ENCODE data around the gene GNAT1. TPM values are rescaled to one million over a fixed set of nuclear protein-coding genes. Genes with fewer than 3 reads are reported as not detected.

The GNAT1 gene
- total and polyA plus RNA-seq, 2 of the 13 experiments (the other 11 are each of a cell fraction or from before 2014, with no cell fraction given): 0.15 TPM; not detected in 1

GRCh38 chr3:50215529-50215928 lies 24.1 kb downstream of the GNAT1 start:
- H3K36me3 ChIP-seq (replicated peaks in 1 of 2; ENCODE audit: control insufficient read depth in 1 of 2, insufficient read depth in 2 of 2, low read length in 2 of 2): peaks cover 22 to 65% of the 10 kb centered on the region in 2 experiments
- no TSS peak for BruUV-seq (replicated peaks)

More at GRCh38 chr3:50215529-50215928, 24.1 kb downstream of the GNAT1 start:
- ChIA-PET POLR2A (interaction anchor here (9.1 to 16.5 kb wide), 2 partner anchors 10 to 20 kb away, joined by 312 to 625 read pairs; partner anchors contain the start of gene SLC38A3), CTCF (ENCODE audit: low intra/inter-chr PET ratio, low total read pairs) (no interaction called here)
- Histone ChIP-seq H3K79me2 (ENCODE audit: insufficient read depth, low read length) (peaks cover 13% of the 10 kb centered on the region), H4K20me1 (ENCODE audit: insufficient read depth, low read length) (no peaks in the 10 kb centered on the region; the same call in 1 of the 2 replicates), H3K9ac (ENCODE audit: insufficient read depth, low read depth, low read length) (no peak overlapping the region), H3K4me3 (replicated peaks in 1 of 3; ENCODE audit: insufficient read depth in 1 of 3, low read depth in 2 of 3, low read length in 3 of 3) (no peak overlapping the region), H3K27me3 (ENCODE audit: control insufficient read depth in 1 of 2, insufficient read depth in 2 of 2, low read length in 2 of 2) (no peaks in the 10 kb centered on the region), H3K27ac (ENCODE audit: extremely low read length, insufficient read depth, low read length) (no peak overlapping the region), H3K9me3 (ENCODE audit: low read length) (no peaks in the 10 kb centered on the region), H2AFZ (ENCODE audit: low read length) (no peak overlapping the region), H3K4me1 (ENCODE audit: insufficient read depth, low read length) (peaks cover 49% of the 10 kb centered on the region), H3K4me2 (ENCODE audit: low read depth, low read length) (no peak overlapping the region)
- ATAC-seq: no peak
- in situ Hi-C loops (cut with HindIII; ENCODE audit: extremely low pct_ligation_motif_present, low pct_unique_long_range_greater_than_20kb): no loop called here
- WGBS (ENCODE audit: low lambda C conversion rate): 100% methylated on average over 7 of the region's 9 CpGs
- TF ChIP-seq ZSCAN30 (CRISPR knock-in tag; IDR thresholded peaks at IDR 0.05) (no peak), ZBTB20 (CRISPR knock-in tag; IDR thresholded peaks at IDR 0.05; ENCODE audit: borderline replicate concordance, low read depth) (no peak), MAFG (CRISPR knock-in tag; IDR thresholded peaks at IDR 0.05) (no peak), ZNF207 (IDR thresholded peaks at IDR 0.05; ENCODE audit: borderline replicate concordance) (no peak), ZNF101 (CRISPR knock-in tag; IDR thresholded peaks at IDR 0.05; ENCODE audit: borderline replicate concordance, low read depth) (no peak), ZNF281 (CRISPR knock-in tag; IDR thresholded peaks at IDR 0.05; ENCODE audit: borderline replicate concordance) (no peak), KLF6 (CRISPR knock-in tag; IDR thresholded peaks at IDR 0.05) (no peak), ZSCAN12 (CRISPR knock-in tag; IDR thresholded peaks at IDR 0.05) (no peak)
- TF ChIP-seq, protein P1, sequence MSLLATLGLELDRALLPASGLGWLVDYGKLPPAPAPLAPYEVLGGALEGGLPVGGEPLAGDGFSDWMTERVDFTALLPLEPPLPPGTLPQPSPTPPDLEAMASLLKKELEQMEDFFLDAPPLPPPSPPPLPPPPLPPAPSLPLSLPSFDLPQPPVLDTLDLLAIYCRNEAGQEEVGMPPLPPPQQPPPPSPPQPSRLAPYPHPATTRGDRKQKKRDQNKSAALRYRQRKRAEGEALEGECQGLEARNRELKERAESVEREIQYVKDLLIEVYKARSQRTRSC (CRISPR knock-in tag; IDR thresholded peaks at IDR 0.05; ENCODE audit: low read depth): no peak
- TF ChIP-seq, protein P2, sequence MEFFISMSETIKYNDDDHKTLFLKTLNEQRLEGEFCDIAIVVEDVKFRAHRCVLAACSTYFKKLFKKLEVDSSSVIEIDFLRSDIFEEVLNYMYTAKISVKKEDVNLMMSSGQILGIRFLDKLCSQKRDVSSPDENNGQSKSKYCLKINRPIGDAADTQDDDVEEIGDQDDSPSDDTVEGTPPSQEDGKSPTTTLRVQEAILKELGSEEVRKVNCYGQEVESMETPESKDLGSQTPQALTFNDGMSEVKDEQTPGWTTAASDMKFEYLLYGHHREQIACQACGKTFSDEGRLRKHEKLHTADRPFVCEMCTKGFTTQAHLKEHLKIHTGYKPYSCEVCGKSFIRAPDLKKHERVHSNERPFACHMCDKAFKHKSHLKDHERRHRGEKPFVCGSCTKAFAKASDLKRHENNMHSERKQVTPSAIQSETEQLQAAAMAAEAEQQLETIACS (CRISPR knock-in tag; IDR thresholded peaks at IDR 0.05): no peak
- intact Hi-C loops (cut with micrococcal nuclease; ENCODE audit: unreplicated experiment): no loop called here
- DNase-seq (ENCODE audit: low spot score): no peak
- no peak for FAIRE-seq

All from HepG2 (cell line).